HEK293 (cell line): ENCODE measurements around the gene CPXM2.

Experiments used
- CTCF ChIA-PET: fragments of 350-600 bp; formaldehyde crosslinking; extraction: SDS; loops from one replicate; lab custom pipeline; 2021; ENCODE audit warnings: antibody characterized with exemption; lab: Yijun Ruan, JAX
- POLR2A ChIA-PET: fragments of 300-600 bp; formaldehyde crosslinking; extraction: SDS; loops from one replicate; lab custom pipeline; 2020; ENCODE audit warnings: antibody characterized with exemption, inconsistent platforms; lab: Yijun Ruan, JAX
- H3K27ac ChIP-seq: fragments of 200-500 bp; sonication (Bioruptor generic); 2 replicates; pipeline ENCODE4 v1.5.1; 2014; ENCODE audit warnings: low read depth, low read length, control low read depth, inconsistent platforms; ENCODE audit errors: extremely low read depth
- H3K36me3 ChIP-seq, 2 experiments: fragments of 200-500 bp in 1 of 2; sonication (Bioruptor generic) in 1 of 2; 1 replicate in 1 of 2; 2 replicates in 1 of 2; pipeline ENCODE4 v1.5.1; 2014 to 2017; ENCODE audit warnings: inconsistent platforms in 2 of 2, low read length in 2 of 2; ENCODE audit not compliant: control insufficient read depth in 2 of 2, insufficient read depth in 1 of 2
- H3K4me1 ChIP-seq: fragments of 200-500 bp; sonication (Bioruptor generic); 2 replicates; pipeline ENCODE4 v1.5.1; 2014; ENCODE audit warnings: mild to moderate bottlenecking, low read length, inconsistent platforms; ENCODE audit not compliant: control insufficient read depth, insufficient read depth
- H3K4me3 ChIP-seq: 2 replicates; pipeline ENCODE4 v1.5.1; 2011; ENCODE audit warnings: low read depth, mild to moderate bottlenecking, control low read depth, low read length, moderate library complexity
- H3K9me3 ChIP-seq: fragments of 200-500 bp; sonication (Bioruptor generic); 2 replicates; pipeline ENCODE4 v1.5.1; 2014; ENCODE audit warnings: low read depth, low read length, inconsistent platforms; ENCODE audit not compliant: control insufficient read depth, insufficient read depth
- ELK4 ChIP-seq: IDR thresholded peaks from 2 replicates; pipeline ENCODE4 v1.6.1; 2011; ENCODE audit warnings: mild to moderate bottlenecking, low read depth, low read length, borderline replicate concordance
- GLIS1 ChIP-seq: fragments of 450-650 bp; formaldehyde crosslinking; IDR thresholded peaks from 2 replicates; pipeline ENCODE4 v1.5.1; 2016; ENCODE audit warnings: missing biosample characterization, missing genetic modification characterization
- INSM2 ChIP-seq: fragments of 450-650 bp; formaldehyde crosslinking; IDR thresholded peaks from 2 replicates; pipeline ENCODE4 v1.5.1; 2016; ENCODE audit warnings: missing biosample characterization, missing genetic modification characterization
- KLF17 ChIP-seq: fragments of 450-650 bp; formaldehyde crosslinking; IDR thresholded peaks from 2 replicates; pipeline ENCODE4 v1.5.1; 2016; ENCODE audit warnings: missing biosample characterization, missing genetic modification characterization
- MZF1 ChIP-seq: fragments of 450-650 bp; formaldehyde crosslinking; IDR thresholded peaks from 2 replicates; pipeline ENCODE4 v1.5.1; 2017; ENCODE audit warnings: missing biosample characterization, missing genetic modification characterization, borderline replicate concordance
- OVOL3 ChIP-seq: fragments of 450-650 bp; formaldehyde crosslinking; IDR thresholded peaks from 2 replicates; pipeline ENCODE4 v1.5.1; 2016; ENCODE audit warnings: missing biosample characterization, missing genetic modification characterization
- SP7 ChIP-seq: fragments of 450-650 bp; formaldehyde crosslinking; IDR thresholded peaks from 2 replicates; pipeline ENCODE4 v1.5.1; 2016; ENCODE audit warnings: missing biosample characterization, missing genetic modification characterization
- YY1 ChIP-seq: fragments of 450-650 bp; formaldehyde crosslinking; IDR thresholded peaks from 2 replicates; pipeline ENCODE4 v1.5.1; 2018; ENCODE audit warnings: missing biosample characterization, missing genetic modification characterization
- YY2 ChIP-seq: fragments of 450-650 bp; formaldehyde crosslinking; IDR thresholded peaks from 2 replicates; pipeline ENCODE4 v1.5.1; 2016; ENCODE audit warnings: missing biosample characterization, missing genetic modification characterization
- ZBTB17 ChIP-seq: fragments of 450-650 bp; formaldehyde crosslinking; IDR thresholded peaks from 2 replicates; pipeline ENCODE4 v1.5.1; 2016; ENCODE audit warnings: missing biosample characterization, missing genetic modification characterization
- ZBTB48 ChIP-seq: fragments of 450-650 bp; formaldehyde crosslinking; IDR thresholded peaks from 2 replicates; pipeline ENCODE4 v1.5.1; 2016; ENCODE audit warnings: missing biosample characterization, missing genetic modification characterization
- ZBTB49 ChIP-seq: fragments of 450-650 bp; formaldehyde crosslinking; IDR thresholded peaks from 2 replicates; pipeline ENCODE4 v1.5.1; 2016; ENCODE audit warnings: missing biosample characterization, missing genetic modification characterization, low read depth
- ZNF2 ChIP-seq: fragments of 450-650 bp; formaldehyde crosslinking; IDR thresholded peaks from 2 replicates; pipeline ENCODE4 v1.5.1; 2016; ENCODE audit warnings: missing biosample characterization, missing genetic modification characterization
- ZNF202 ChIP-seq: fragments of 450-650 bp; formaldehyde crosslinking; IDR thresholded peaks from 2 replicates; pipeline ENCODE4 v1.5.1; 2016; ENCODE audit warnings: missing biosample characterization, missing genetic modification characterization, borderline replicate concordance
- ZNF501 ChIP-seq: fragments of 450-650 bp; formaldehyde crosslinking; IDR thresholded peaks from 2 replicates; pipeline ENCODE4 v1.5.1; 2016; ENCODE audit warnings: missing biosample characterization, missing genetic modification characterization
- ZNF529 ChIP-seq: fragments of 450-650 bp; formaldehyde crosslinking; IDR thresholded peaks from 2 replicates; pipeline ENCODE4 v1.5.1; 2017; ENCODE audit warnings: missing genetic modification characterization, missing biosample characterization; ENCODE audit not compliant: insufficient replicate concordance
- ZNF558 ChIP-seq: fragments of 450-650 bp; formaldehyde crosslinking; IDR thresholded peaks from 2 replicates; pipeline ENCODE4 v1.5.1; 2016; ENCODE audit warnings: missing biosample characterization, missing genetic modification characterization
- ZNF585B ChIP-seq: fragments of 450-650 bp; formaldehyde crosslinking; IDR thresholded peaks from 2 replicates; pipeline ENCODE4 v1.5.1; 2016; ENCODE audit warnings: missing biosample characterization, missing genetic modification characterization
- ZNF629 ChIP-seq: fragments of 450-650 bp; formaldehyde crosslinking; IDR thresholded peaks from 2 replicates; pipeline ENCODE4 v1.5.1; 2017; ENCODE audit warnings: missing biosample characterization, missing genetic modification characterization
- ZNF777 ChIP-seq: fragments of 450-650 bp; formaldehyde crosslinking; IDR thresholded peaks from 2 replicates; pipeline ENCODE4 v1.5.1; 2017; ENCODE audit warnings: missing biosample characterization, missing genetic modification characterization, borderline replicate concordance
- ZNF785 ChIP-seq: fragments of 450-650 bp; formaldehyde crosslinking; IDR thresholded peaks from 2 replicates; pipeline ENCODE4 v1.5.1; 2016; ENCODE audit warnings: missing biosample characterization, missing genetic modification characterization
- ZNF843 ChIP-seq: fragments of 450-650 bp; formaldehyde crosslinking; IDR thresholded peaks from 2 replicates; pipeline ENCODE4 v1.5.1; 2016; ENCODE audit warnings: missing biosample characterization, missing genetic modification characterization

The CPXM2 gene

GRCh38 chr10:123784646-123785045 lies 107.0 kb downstream of the CPXM2 start:
- Histone ChIP-seq H3K4me1 (no peaks in the 10 kb centered on the region), H3K36me3 (no peaks in the 10 kb centered on the region), H3K27ac (no peak overlapping the region), H3K4me3 (no peak overlapping the region), H3K9me3 (no peaks in the 10 kb centered on the region)
- TF ChIP-seq ZNF785 (tag by site-specific recombination), result no peak
- TF ChIP-seq ZNF558 (tag by site-specific recombination), result no peak
- no peak for TF ChIP-seq ZBTB17 (tag by site-specific recombination)
- no peak for TF ChIP-seq ZNF629
- TF ChIP-seq INSM2 (tag by site-specific recombination), result no peak
- no peak for TF ChIP-seq ZBTB48 (tag by site-specific recombination)
- no peak for TF ChIP-seq ZNF202 (tag by site-specific recombination)
- no peak for TF ChIP-seq ZNF843
- TF ChIP-seq ZNF2 (tag by site-specific recombination), result no peak
- TF ChIP-seq GLIS1 (tag by site-specific recombination), result no peak
- no peak for TF ChIP-seq ZNF777 (tag by site-specific recombination)
- no peak for TF ChIP-seq ZBTB49
- TF ChIP-seq ZNF585B, result no peak
- ChIA-PET POLR2A (no interaction called here), CTCF (no interaction called here)

GRCh38 chr10:123784216-123784615 lies 107.4 kb downstream of the CPXM2 start:
- Histone ChIP-seq H3K4me3 (no peak overlapping the region), H3K36me3 (no peaks in the 10 kb centered on the region), H3K4me1 (no peaks in the 10 kb centered on the region), H3K27ac (no peak overlapping the region), H3K9me3 (no peaks in the 10 kb centered on the region)
- ChIA-PET POLR2A (no interaction called here), CTCF (interaction anchor here (0.8 kb wide), 1 partner anchor 211 kb away, joined by 3 read pairs; no protein-coding TSS in a partner anchor)
- no peak for TF ChIP-seq KLF17
- no peak for TF ChIP-seq OVOL3 (tag by site-specific recombination)
- no peak for TF ChIP-seq MZF1 (tag by site-specific recombination)
- no peak for TF ChIP-seq SP7 (tag by site-specific recombination)
- no peak for TF ChIP-seq YY2
- TF ChIP-seq ZNF529, result no peak
- no peak for TF ChIP-seq ZNF501 (tag by site-specific recombination)
- TF ChIP-seq ELK4, result no peak
- no peak for TF ChIP-seq YY1 (tag by site-specific recombination)
